NT2/D1 (cell line): ENCODE measurements around the gene BTBD17.

ENCODE experiments used
- DNase-seq: peaks from one replicate; pipeline ENCODE4 v3.0.0-alpha.2; 2011; ENCODE audit warnings: low read depth, low spot score
- H3K27me3 ChIP-seq: 2 replicates; pipeline ENCODE4 v1.6.0; 2011; ENCODE audit warnings: mild to moderate bottlenecking; ENCODE audit not compliant: insufficient read length, insufficient read depth
- H3K36me3 ChIP-seq: 2 replicates; pipeline ENCODE4 v1.6.1; 2011; ENCODE audit warnings: mild to moderate bottlenecking, low read length, mixed read lengths; ENCODE audit not compliant: insufficient read depth, insufficient read length
- H3K4me1 ChIP-seq: 2 replicates; pipeline ENCODE4 v1.5.1; 2011; ENCODE audit not compliant: insufficient read depth, insufficient read length
- H3K4me3 ChIP-seq: 2 replicates; pipeline ENCODE4 v1.5.1; 2011; ENCODE audit warnings: low read depth; ENCODE audit not compliant: insufficient read length
- H3K9ac ChIP-seq: 2 replicates; pipeline ENCODE4 v1.6.0; 2011; ENCODE audit warnings: low read depth; ENCODE audit not compliant: insufficient read length
- H3K9me3 ChIP-seq: 2 replicates; pipeline ENCODE4 v1.5.1; 2011; ENCODE audit warnings: mild to moderate bottlenecking, low read length; ENCODE audit not compliant: insufficient read depth
- SUZ12 ChIP-seq: IDR thresholded peaks from 2 replicates; pipeline ENCODE4 v1.6.1; 2011; ENCODE audit not compliant: insufficient read length, insufficient read depth; ENCODE audit errors: extremely low read depth
- YY1 ChIP-seq: IDR thresholded peaks from 2 replicates; pipeline ENCODE4 v1.6.1; 2011; ENCODE audit not compliant: insufficient read length, insufficient read depth
- ZNF274 ChIP-seq: IDR thresholded peaks from 2 replicates; pipeline ENCODE4 v1.6.1; 2011; ENCODE audit warnings: mild to moderate bottlenecking, low read depth, low read length

Gene BTBD17

DNA sequence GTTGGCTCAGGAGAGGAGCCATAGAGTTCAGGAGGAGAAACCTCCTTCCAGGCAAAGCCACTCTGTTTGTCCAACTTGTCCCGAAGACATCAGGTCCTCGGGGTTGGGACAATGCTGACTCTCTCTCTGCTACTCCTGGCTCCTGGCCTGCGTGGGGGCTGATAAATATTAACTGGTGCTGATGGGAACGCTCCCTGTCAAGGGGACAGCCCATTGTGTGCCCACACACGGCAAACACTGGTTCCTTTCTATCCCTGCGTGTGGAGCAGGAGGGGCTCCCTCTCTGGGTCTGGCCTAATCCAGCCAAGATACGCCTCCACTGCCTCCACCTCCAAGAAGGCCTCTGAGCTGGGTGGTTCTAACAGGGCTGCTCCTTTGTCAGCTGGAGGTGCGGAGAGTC, 31.2 kb downstream of the BTBD17 start:
- no peak for TF ChIP-seq ZNF274
- TF ChIP-seq SUZ12: no peak
- H3K9ac ChIP-seq: no peak overlapping the region
- peaks cover 20% of the 10 kb centered on the region for H3K4me1 ChIP-seq
- H3K36me3 ChIP-seq: no peaks in the 10 kb centered on the region
- no peak overlapping the region for H3K4me3 ChIP-seq
- peaks cover 30% of the 10 kb centered on the region for H3K27me3 ChIP-seq
- DNase-seq: no peak
- peaks cover 18% of the 10 kb centered on the region for H3K9me3 ChIP-seq

DNA sequence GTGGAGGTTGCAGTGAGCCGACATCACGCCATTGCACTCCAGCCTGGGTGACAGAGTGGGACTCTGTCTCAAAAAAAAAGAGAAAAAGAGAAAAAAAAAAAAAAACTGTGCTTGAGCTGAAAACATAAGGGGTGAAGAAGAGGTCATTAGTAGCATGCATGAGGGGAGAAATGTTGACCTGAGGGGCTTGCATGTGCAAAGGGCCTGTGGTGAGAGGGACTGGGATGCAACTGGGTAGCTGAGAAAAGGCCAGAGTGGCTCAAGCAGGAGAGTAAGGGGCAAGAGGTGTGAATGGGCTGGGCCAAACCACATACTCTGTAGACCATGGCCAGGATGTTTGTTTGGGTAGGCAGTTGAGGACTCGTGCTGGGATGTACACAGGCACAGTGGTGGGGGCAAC, 32.3 kb downstream of the BTBD17 start:
- Histone ChIP-seq H3K27me3 (peaks cover 41% of the 10 kb centered on the region), H3K4me3 (no peak overlapping the region)

DNA sequence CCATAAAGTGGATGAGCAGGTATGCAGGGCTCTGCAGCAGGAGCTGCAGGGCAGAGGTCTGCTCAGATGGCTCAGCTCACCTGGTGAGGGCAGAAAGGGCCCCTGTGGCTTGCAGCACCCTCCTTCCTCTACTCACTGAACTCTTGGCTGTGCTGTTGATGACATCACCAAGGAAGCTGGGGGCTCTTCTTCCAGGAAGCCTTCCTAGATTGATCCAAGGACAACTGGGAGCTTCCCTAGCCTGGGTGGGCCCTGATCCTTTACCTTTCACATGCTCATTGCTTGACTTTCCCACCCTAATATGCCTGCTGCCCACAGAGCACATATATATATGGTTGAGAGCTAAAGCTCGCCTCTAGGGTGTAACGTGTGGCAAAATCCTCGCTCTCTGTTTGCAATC, 33.2 kb downstream of the BTBD17 start:
- Histone ChIP-seq H3K4me3 (no peak overlapping the region), H3K4me1 (peaks cover 26% of the 10 kb centered on the region), H3K36me3 (no peaks in the 10 kb centered on the region), H3K9ac (no peak overlapping the region), H3K9me3 (peaks cover 3% of the 10 kb centered on the region; the same call in 1 of the 2 replicates), H3K27me3 (peaks cover 46% of the 10 kb centered on the region)
- no peak for TF ChIP-seq SUZ12
- no peak for TF ChIP-seq ZNF274
- no peak for TF ChIP-seq YY1
- DNase-seq: no peak

More for the DNA sequence above, 32.3 kb downstream of the BTBD17 start:
- no peak overlapping the region for H3K9ac ChIP-seq
- no peak for DNase-seq
- peaks cover 12% of the 10 kb centered on the region for H3K9me3 ChIP-seq
- TF ChIP-seq SUZ12 (no peak), ZNF274 (no peak), YY1 (no peak)
- peaks cover 26% of the 10 kb centered on the region for H3K4me1 ChIP-seq
- H3K36me3 ChIP-seq: no peaks in the 10 kb centered on the region

DNA sequence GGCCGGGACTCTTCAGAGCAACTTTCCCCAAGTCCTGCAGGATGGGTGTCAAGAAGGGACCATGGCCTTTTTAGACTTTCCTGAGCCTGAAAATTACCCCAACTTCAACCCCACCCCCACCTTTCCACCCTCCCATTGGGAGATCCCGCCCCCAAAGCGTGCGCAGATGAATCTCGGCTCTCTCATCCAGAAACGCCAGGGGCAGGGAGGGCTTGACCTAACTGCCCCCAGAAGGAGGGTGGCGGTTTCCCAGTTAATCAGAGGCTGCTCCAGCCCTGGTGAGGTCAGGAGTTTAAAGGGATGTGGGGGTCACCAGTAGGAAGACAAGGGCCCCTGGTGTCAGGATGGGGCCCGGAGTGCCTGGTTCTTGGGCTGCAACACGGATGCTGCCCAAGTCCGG, 35.2 kb downstream of the BTBD17 start:
- Histone ChIP-seq H3K9me3 (no peaks in the 10 kb centered on the region), H3K9ac (peak overlapping the region; percentile 51), H3K4me1 (peaks cover 19% of the 10 kb centered on the region), H3K4me3 (peak overlapping the region; percentile 36), H3K27me3 (peaks cover 56% of the 10 kb centered on the region), H3K36me3 (no peaks in the 10 kb centered on the region)
- TF ChIP-seq YY1 (no peak), ZNF274 (no peak), SUZ12 (no peak)
- DNase-seq: no peak

DNA sequence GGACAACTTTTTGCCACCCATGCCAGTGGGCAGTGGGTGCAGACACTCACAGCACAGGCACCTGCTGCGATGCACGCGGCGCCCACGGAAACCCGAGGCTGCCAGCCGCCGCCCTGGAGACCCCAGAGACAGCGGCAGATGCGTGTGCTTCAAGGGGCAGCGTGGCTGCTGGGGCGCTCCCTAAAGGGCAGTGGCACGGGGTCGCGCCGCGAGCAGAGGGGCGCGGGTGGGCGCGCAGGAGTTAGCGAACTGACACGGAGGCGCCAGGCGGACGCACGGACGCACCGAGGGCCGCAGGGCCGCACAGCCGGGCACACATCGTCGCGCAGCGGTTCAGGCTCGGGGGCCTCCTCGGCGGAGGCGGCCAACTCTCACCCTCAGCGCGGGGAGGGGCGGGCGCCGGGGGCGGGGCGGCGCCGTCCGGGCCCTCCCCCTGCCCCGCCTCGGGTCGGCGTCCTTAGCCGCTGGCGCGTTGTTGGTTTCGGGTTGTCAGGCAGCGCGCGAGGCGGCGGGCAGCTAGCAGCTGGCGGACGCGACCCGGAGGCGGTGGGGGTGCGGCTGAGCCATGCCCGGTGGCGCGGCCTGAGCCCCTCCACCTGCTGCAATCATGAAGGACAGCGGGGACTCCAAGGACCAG, 35.8 kb downstream of the BTBD17 start, which contains the start of gene KIF19:
Gene KIF19 (plus strand): TSS at position 484 of the 637 bp plus-strand sequence. CDS start 124 bp downstream, at position 608.
- peaks cover 19% of the 10 kb centered on the region for H3K4me1 ChIP-seq
- H3K27me3 ChIP-seq: peaks cover 61% of the 10 kb centered on the region
- peak; percentile 16 for DNase-seq
- peak within 1 kb of the TSS; percentile 70 for H3K9ac ChIP-seq
- peak within 1 kb of the TSS; percentile 36 for H3K4me3 ChIP-seq
- H3K36me3 ChIP-seq: no peaks in the 10 kb centered on the region
- H3K9me3 ChIP-seq: no peaks in the 10 kb centered on the region
- TF ChIP-seq ZNF274 (no peak), SUZ12 (no peak), YY1 (no peak)

GRCh38 chr17:74325376-74325742, 36.3 kb downstream of the BTBD17 start:
- H3K9ac ChIP-seq: peak overlapping the region; percentile 70
- DNase-seq: no peak
- H3K9me3 ChIP-seq: no peaks in the 10 kb centered on the region
- H3K36me3 ChIP-seq: no peaks in the 10 kb centered on the region
- peaks cover 61% of the 10 kb centered on the region for H3K27me3 ChIP-seq
- TF ChIP-seq YY1: no peak
- TF ChIP-seq ZNF274: no peak
- TF ChIP-seq SUZ12: no peak
- H3K4me3 ChIP-seq: peak overlapping the region; percentile 36
- H3K4me1 ChIP-seq: peaks cover 19% of the 10 kb centered on the region

DNA sequence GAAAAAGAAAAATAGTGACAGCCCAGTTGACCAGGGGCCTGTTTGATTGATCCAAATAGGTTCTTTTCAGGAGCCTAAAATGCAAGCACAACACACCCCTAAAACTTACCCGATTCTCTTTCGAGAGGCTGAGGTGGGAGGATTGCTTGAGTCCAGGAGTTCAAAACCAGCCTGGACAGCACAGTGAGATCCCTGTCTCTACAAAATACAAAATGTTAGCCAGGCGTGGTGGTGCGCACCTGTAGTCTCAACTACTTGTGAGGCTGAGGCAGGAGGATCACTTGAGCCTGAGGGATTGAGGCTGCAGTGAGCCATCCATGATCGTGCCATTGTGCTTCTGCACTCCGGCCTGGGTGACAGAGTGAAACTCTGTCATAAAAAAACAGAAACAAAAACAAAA, 37.1 kb downstream of the BTBD17 start:
- no peak overlapping the region for H3K9ac ChIP-seq
- H3K4me3 ChIP-seq: no peak overlapping the region
- H3K27me3 ChIP-seq: peaks cover 55% of the 10 kb centered on the region
- no peaks in the 10 kb centered on the region for H3K36me3 ChIP-seq
- H3K4me1 ChIP-seq: peaks cover 19% of the 10 kb centered on the region
- H3K9me3 ChIP-seq: no peaks in the 10 kb centered on the region
- no peak for DNase-seq
- TF ChIP-seq SUZ12 (no peak), ZNF274 (no peak), YY1 (no peak)

DNA sequence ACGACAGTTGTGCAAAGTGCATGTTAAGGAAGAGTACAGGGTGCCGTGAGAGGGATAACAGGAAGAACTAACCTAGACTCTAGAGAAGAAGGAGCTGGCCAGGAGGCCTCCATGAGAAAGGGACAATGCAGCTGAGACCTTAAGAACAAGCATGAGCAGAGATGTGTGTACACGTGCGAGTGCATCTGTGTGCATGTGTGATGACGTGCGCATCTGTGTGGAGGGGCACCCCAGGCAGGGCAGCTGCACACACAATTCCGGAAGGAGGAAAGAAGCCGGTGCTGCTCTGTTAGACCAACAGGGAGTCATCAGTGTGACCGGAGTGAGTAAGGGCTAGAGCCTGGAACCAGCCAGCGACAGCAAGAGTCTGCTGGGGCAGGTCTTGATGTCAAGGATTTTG, 43.3 kb downstream of the BTBD17 start:
- DNase-seq: no peak
- H3K27me3 ChIP-seq: peaks cover 16% of the 10 kb centered on the region
- H3K4me1 ChIP-seq: peaks cover 5% of the 10 kb centered on the region
- no peak for TF ChIP-seq SUZ12
- TF ChIP-seq ZNF274: no peak
- TF ChIP-seq YY1: no peak
- no peak overlapping the region for H3K4me3 ChIP-seq
- no peak overlapping the region for H3K9ac ChIP-seq
- no peaks in the 10 kb centered on the region for H3K36me3 ChIP-seq
- H3K9me3 ChIP-seq: no peaks in the 10 kb centered on the region
